Subcutaneous adipose tissue (tissue), 4 donors: ENCODE measurements around the gene PPM1E. TPM values are rescaled to one million over a fixed set of nuclear protein-coding genes. Genes with fewer than 3 reads are reported as not detected.
A peak's percentile ranks its signal among the peaks of the same experiment; 100 is the strongest.

Experiments used
- total RNA-seq, 4 donors: library from RNA; depleted of rRNA; stranded (reverse); fragments of >200 nt; gene quantifications; one replicate each; pipeline ENCODE4 v1.1.0, GENCODE V29; 2016
- TF ChIP-seq, protein P1 (sequence below): fragments of 450-650 bp; IDR thresholded peaks from one replicate; pipeline ENCODE4 v1.5.1; 2016; ENCODE audit warnings: low read depth, mild to moderate bottlenecking, control low read depth, antibody characterized with exemption, moderate library complexity

Gene PPM1E
- total RNA-seq, 4 donors from 2014 or later, result 0.16 to 0.68 (median 0.22) TPM; not detected in 1

DNA sequence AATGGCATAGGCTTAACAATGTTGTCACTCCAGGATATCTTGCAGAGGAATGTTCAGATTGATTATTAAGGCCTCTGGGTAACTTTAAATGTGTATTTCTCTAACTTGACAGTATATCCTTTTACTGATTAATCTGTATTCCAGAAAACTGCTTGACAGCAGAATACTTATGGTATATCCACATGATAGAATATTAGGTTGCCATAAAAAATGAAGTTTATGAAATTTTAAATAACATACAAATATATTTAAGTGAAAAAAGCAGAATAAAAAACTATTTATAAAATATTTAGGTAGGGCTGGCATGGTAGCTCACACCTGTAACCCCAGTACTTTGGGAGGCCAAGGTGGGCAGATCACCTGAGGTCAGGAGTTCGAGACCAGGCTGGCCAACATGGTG is 244.4 kb downstream of the PPM1E start:
- TF ChIP-seq, protein P1, sequence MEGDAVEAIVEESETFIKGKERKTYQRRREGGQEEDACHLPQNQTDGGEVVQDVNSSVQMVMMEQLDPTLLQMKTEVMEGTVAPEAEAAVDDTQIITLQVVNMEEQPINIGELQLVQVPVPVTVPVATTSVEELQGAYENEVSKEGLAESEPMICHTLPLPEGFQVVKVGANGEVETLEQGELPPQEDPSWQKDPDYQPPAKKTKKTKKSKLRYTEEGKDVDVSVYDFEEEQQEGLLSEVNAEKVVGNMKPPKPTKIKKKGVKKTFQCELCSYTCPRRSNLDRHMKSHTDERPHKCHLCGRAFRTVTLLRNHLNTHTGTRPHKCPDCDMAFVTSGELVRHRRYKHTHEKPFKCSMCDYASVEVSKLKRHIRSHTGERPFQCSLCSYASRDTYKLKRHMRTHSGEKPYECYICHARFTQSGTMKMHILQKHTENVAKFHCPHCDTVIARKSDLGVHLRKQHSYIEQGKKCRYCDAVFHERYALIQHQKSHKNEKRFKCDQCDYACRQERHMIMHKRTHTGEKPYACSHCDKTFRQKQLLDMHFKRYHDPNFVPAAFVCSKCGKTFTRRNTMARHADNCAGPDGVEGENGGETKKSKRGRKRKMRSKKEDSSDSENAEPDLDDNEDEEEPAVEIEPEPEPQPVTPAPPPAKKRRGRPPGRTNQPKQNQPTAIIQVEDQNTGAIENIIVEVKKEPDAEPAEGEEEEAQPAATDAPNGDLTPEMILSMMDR, result no peak

DNA sequence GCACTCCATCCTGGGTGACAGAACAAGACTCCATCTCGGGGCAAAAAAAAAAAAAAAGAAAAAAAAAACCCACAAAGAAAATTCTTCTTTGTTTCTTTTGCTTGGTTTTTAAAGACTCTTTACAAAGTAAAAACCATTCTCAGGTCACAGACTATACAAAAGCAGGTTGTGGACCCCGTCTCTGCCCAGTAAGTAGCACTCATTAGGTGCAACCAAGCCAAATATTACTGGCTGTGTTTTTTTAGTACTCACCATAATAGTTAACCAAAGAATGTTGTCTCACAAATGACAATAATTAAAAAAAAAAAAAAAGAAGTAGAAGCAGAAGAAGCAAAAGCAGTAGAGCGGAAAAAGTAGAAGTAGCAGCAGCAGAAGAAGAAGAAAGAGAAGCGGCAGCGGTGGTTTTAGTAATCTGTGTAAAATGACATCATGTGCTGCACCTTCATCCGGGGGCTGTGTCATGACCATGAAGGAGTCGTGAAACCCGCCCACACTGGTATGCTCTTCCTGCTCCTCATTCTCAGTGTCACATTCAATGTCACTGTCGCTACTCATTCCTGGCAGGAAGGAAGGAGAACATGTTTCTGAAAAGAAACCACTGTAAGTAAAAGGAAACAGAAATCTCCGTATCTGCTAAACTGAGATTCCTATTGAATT is 245.6 kb downstream of the PPM1E start:
- TF ChIP-seq, protein P1, result no peak

DNA sequence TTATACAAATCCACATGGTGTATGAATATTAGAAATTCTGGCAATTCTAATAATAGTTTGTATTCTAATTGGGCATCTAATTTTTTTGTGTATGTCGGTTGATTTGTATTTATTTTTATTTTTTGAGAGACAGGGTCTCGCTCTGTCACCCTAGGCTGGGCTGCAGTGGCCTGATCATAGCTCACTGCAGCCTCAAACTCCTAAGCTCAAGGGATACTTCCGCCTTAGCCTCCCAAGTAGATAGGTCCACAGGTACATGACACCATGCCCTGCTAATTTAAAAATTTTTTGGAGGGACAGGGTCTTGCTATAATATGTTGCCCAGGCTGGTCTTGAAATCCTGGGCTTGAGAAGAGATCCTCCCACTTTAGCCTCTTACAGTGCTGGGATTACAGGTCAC is 246.5 kb downstream of the PPM1E start:
- TF ChIP-seq, protein P1, result no peak

DNA sequence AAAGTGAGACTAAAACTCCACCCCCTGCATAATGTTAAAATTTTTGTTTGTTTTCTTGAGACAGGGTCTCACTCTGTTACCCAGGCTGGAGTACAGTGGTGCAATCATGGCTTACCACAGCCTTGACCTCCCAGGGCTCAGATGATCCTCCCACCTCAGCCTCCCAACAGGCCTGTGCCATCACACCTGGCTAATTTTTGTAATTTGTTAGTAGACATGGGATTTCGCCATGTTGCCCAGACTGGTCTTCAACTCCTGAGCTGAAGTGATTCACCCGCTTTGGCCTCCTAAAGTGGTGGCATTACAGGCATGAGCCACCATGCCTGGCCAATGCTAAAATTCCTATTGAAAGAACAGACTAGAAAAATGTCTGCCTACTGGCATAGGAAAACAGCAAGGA is 247.2 kb downstream of the PPM1E start:
- TF ChIP-seq, protein P1, result no peak

DNA sequence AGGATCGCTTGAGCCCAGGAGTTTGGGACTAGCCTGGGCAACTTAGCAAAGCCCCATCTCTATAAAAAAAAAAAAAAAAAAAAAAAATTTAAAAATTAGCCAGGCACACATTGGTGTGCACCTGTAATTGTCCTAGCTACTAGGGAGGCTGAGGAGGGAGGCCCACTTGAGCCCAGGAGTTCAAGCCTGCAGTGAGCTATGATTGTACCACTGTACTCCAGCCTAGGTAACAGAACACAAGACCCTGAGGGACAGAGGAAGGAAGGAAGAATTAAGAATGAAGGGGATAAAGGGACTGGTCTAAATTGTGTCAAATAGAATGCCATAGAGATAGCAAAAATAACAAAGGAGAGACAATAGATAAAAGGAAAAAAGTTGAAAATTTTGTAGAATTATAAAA is 248.2 kb downstream of the PPM1E start:
- TF ChIP-seq, protein P1, result no peak

DNA sequence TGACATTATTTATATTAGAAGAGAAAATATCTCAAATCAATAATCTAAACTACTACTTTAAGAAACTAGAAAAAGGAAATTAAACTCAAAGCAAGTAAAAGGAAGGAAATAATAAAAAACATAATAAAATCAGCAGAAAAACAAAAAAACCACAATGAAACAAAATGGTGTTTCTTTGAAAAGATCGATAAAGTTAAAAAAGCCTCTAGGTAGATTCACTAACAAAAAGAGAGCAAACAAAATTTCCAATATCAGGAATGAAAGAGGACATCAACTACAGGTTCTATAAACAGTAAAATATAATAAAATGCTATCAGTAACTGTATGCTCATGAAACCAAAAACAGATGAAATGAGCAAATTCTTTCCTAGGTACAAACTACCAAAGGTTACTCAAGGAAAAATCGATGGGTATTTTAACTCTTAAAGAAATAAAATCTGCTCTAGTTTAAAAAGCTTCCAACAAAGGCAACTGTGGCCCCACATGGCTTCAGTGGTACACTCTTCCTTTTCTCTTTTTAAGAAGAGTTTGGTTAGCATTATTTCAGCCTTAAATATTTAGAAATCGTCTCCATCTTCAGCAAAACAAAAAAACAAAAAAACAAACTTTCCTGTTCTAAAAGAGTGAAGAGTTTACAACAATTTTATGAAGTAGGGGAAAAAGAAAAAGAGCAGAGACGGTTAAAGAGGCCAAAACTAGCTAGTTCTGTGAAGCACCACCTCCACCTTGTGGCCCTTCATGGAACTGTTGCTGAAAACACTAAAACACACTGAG is 248.9 kb downstream of the PPM1E start:
- TF ChIP-seq, protein P1, result peak; percentile 26

DNA sequence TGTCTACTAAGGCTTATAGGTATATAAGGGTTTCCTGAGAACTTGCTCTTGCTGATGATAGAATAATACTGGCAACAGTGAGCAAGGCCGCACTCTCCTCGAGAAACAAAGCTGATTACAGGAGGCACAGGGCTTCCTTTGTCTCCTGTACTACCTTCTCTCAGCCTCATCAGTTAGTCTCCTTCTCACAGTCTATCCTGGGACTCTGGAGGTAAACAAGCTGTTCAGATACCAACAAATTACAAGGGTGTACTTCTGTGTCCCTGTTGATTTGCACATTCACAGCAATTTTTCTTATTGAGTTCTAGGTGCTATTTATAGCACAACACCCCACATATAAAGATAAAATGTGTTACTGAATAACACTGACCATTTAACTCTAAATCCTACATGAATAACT is 252.3 kb downstream of the PPM1E start:
- TF ChIP-seq, protein P1, result no peak
